ENCODE measurements around the gene MMP14.

The MMP14 gene

GRCh38 chr14:22807432-22808087 is 28.8 kb upstream of the MMP14 start:
- no peak overlapping the region for H3K27ac ChIP-seq
- TF ChIP-seq CTCF (conservative IDR thresholded peaks at IDR 0.05) (no peak), ZFX (IDR thresholded peaks at IDR 0.05) (no peak)

- TF ChIP-seq CTCF (conservative IDR thresholded peaks at IDR 0.05) (no peak), ZFX (IDR thresholded peaks at IDR 0.05) (no peak)
- no peak overlapping the region for H3K27ac ChIP-seq
These were observed 27.8 kb upstream of the MMP14 start for GRCh38 chr14:22808388-22809209.

- H3K27ac ChIP-seq, result no peak overlapping the region
- TF ChIP-seq ZFX (IDR thresholded peaks at IDR 0.05) (no peak), CTCF (conservative IDR thresholded peaks at IDR 0.05) (no peak)
These were observed 24.7 kb upstream of the MMP14 start for GRCh38 chr14:22811722-22812121.

- H3K27ac ChIP-seq, result no peak overlapping the region
- TF ChIP-seq CTCF (conservative IDR thresholded peaks at IDR 0.05), result no peak
These were observed 23.6 kb upstream of the MMP14 start for GRCh38 chr14:22812744-22813143.

GRCh38 chr14:22813145-22813544 is 23.2 kb upstream of the MMP14 start:
- no peak overlapping the region for H3K27ac ChIP-seq
- TF ChIP-seq ZFX (IDR thresholded peaks at IDR 0.05) (no peak), CTCF (conservative IDR thresholded peaks at IDR 0.05) (no peak)

- no peak overlapping the region for H3K27ac ChIP-seq
- TF ChIP-seq CTCF (conservative IDR thresholded peaks at IDR 0.05) (no peak), ZFX (IDR thresholded peaks at IDR 0.05) (no peak)
These were observed 22.0 kb upstream of the MMP14 start for GRCh38 chr14:22814373-22814772.

- H3K27ac ChIP-seq, result no peak within 1 kb of the TSS
- TF ChIP-seq CTCF (conservative IDR thresholded peaks at IDR 0.05) (no peak), ZFX (IDR thresholded peaks at IDR 0.05) (no peak)
These were observed 21.3 kb upstream of the MMP14 start, which contains the start of gene SLC7A7 for GRCh38 chr14:22814941-22815713. SLC7A7 (minus strand) TSS chr14:22815435; CDS start chr14:22813398, 2,037 bp downstream.

Data from C4-2B (cell line).